ENCODE measurements around the gene UEVLD. TPM values are rescaled to one million over a fixed set of nuclear protein-coding genes. Genes with fewer than 3 reads are reported as not detected.

Gene UEVLD
- total and polyA plus RNA-seq, 8 donors = 4.9 to 40.6 (median 14.6) TPM

DNA sequence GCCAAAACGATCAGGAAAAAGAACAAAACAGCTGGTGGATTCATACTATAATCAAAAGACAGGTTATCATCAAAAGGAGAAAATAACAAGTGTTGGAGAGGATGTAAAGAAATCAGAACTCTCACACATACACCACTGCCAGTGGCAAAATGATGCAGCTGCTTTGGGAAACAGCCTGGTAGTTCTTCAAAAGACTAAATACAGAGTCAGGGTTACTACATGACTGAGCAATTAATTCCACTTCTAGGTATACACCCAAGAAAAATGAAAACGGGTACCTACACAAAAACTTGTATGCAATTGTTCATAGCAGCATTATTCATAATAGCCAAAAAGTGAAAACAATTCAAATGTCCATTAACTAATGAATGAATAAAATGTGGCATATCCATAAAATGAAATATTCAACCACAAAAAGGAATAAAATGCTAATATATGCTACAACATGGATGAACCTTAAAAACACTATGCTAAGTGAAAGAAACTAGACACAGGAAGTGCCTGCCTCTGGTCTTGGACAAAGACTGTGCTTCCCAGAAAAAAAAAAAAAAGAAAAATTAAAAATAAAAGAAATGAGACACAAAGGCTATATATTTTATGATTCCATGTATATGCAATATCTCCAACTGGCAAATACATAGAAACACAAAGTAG lies 8.3 kb downstream of the UEVLD start:
- WGBS, 5 donors = 77 to 82% (median 80%) methylated on average over 2 of the region's 2 CpGs
- no peak for TF ChIP-seq POLR2AphosphoS5 (IDR thresholded peaks at IDR 0.05)
- TF ChIP-seq, protein P1, sequence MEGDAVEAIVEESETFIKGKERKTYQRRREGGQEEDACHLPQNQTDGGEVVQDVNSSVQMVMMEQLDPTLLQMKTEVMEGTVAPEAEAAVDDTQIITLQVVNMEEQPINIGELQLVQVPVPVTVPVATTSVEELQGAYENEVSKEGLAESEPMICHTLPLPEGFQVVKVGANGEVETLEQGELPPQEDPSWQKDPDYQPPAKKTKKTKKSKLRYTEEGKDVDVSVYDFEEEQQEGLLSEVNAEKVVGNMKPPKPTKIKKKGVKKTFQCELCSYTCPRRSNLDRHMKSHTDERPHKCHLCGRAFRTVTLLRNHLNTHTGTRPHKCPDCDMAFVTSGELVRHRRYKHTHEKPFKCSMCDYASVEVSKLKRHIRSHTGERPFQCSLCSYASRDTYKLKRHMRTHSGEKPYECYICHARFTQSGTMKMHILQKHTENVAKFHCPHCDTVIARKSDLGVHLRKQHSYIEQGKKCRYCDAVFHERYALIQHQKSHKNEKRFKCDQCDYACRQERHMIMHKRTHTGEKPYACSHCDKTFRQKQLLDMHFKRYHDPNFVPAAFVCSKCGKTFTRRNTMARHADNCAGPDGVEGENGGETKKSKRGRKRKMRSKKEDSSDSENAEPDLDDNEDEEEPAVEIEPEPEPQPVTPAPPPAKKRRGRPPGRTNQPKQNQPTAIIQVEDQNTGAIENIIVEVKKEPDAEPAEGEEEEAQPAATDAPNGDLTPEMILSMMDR (IDR thresholded peaks at IDR 0.05) = no peak
- TF ChIP-seq EP300 (IDR thresholded peaks at IDR 0.05) = no peak
- no peak for TF ChIP-seq POLR2A (IDR thresholded peaks at IDR 0.05)
- no peak for DNase-seq
- H3K9me3 ChIP-seq = no peaks in the 10 kb centered on the region
- H3K4me1 ChIP-seq = peaks cover 0 to 17% (median 5%) of the 10 kb centered on the region in 4 donors
- peak overlapping the region in 1 of 5 donors; percentile 63 for H3K27ac ChIP-seq
- H3K27me3 ChIP-seq = no peaks in the 10 kb centered on the region
- intact Hi-C loops (cut with DNase I; ENCODE audit: low total_unique reads) = no loop called here
- no peak overlapping the region for H3K4me3 ChIP-seq
- H3K36me3 ChIP-seq = peaks cover 5 to 35% (median 29%) of the 10 kb centered on the region in 4 donors

DNA sequence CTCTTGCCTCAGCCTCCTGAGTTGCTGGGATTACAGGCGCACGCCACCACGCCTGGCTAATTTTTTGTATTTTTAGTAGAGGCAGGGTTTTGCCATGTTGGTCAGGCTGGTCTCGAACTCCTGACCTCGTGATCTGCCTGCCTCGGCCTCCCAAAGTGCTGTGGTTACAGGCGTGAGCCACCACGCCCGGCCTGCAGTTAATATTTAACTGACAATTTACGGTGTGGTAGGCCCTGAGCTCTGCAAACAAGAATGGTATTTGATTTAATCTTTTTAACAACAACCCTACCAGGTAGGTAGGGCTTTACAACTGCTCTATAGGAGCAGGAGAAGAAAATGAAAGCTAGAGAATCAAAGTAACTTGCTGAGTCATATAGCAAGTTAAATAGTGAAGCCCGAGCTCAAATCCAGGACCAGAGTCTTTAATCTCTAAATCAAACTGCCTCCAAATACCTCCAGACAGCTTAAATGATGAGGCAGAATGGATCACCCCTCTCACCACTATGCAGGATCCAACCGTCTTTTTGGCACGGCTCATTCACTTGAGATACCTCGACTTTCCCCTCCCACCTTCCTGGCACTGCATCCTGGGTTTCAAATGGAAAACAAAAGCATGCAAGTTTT lies 9.4 kb downstream of the UEVLD start:
- no peaks in the 10 kb centered on the region for H3K9me3 ChIP-seq
- DNase-seq = peak; percentile 65 to 76
- H3K4me1 ChIP-seq = peaks cover 0 to 19% (median 5%) of the 10 kb centered on the region in 4 donors
- peaks cover 5 to 47% (median 40%) of the 10 kb centered on the region in 4 donors for H3K36me3 ChIP-seq
- no peaks in the 10 kb centered on the region for H3K27me3 ChIP-seq
- peak overlapping the region in 1 of 4 donors; percentile 24 for H3K4me3 ChIP-seq
- WGBS, 5 donors = 43 to 63% (median 48%) methylated on average over 14 of the region's 14 CpGs
- TF ChIP-seq POLR2AphosphoS5 (IDR thresholded peaks at IDR 0.05) (peak in 2 of 3 donors; percentile 22 to 68), POLR2A (IDR thresholded peaks at IDR 0.05) (no peak)
- intact Hi-C loops (cut with DNase I; ENCODE audit: low total_unique reads) = no loop called here
- peak overlapping the region; percentile 41 to 92 (median 63) for H3K27ac ChIP-seq

DNA sequence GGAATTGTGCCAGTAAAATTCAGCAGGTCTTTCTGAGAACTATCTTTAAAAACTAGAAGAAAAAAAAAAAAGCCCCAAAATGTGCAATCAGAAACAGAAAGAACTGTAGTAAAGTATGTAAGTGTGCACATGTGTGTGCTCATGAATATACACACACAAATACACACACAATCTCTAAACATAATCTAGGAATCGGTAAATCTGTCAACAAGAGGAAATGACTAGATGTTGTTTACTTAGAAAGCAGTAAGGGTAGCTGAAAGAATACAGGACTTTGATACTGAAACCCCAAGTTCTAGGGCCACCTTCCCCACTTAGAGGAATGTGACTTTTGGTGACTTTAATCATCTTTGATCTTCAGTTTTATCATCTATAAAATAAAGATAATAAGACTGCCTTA lies 13.2 kb downstream of the UEVLD start:
- H3K27ac ChIP-seq = no peak overlapping the region
- DNase-seq = no peak
- intact Hi-C loops (cut with DNase I; ENCODE audit: low total_unique reads) = no loop called here
- no peaks in the 10 kb centered on the region for H3K27me3 ChIP-seq
- whole genome bisulfite sequencing, 5 donors = 15 to 41% (median 33%) methylated on average over 1 of the region's 1 CpG
- peaks cover 0 to 19% (median 5%) of the 10 kb centered on the region in 4 donors for H3K4me1 ChIP-seq
- H3K4me3 ChIP-seq = no peak overlapping the region
- H3K9me3 ChIP-seq = no peaks in the 10 kb centered on the region
- TF ChIP-seq POLR2AphosphoS5 (IDR thresholded peaks at IDR 0.05) (no peak), EP300 (IDR thresholded peaks at IDR 0.05) (no peak), POLR2A (IDR thresholded peaks at IDR 0.05) (no peak)
- TF ChIP-seq, protein P1 (IDR thresholded peaks at IDR 0.05) = no peak
- H3K36me3 ChIP-seq = peaks cover 8 to 84% (median 75%) of the 10 kb centered on the region in 4 donors

DNA sequence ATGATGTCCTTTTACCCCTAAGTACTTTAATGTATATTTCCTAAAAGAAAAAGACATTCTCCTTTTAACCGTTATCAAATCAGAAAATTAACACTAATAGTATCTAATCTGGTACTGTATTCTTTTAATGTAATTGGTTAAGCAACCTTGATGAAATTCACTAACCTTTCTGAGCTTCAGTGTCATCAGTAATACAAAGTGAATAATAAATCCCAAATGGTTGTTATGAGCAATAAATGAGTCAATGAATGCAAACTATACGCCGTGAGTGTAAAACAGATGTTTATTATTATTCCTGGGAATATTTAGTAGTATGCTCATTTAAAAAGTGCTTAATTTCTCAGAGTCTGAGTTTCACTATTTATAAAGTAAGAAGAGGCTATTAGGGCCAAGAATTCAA lies 21.5 kb downstream of the UEVLD start:
- intact Hi-C loops (cut with DNase I; ENCODE audit: low total_unique reads) = no loop called here
- no peaks in the 10 kb centered on the region for H3K9me3 ChIP-seq
- no peak overlapping the region for H3K27ac ChIP-seq
- TF ChIP-seq EP300 (IDR thresholded peaks at IDR 0.05) (no peak), POLR2AphosphoS5 (IDR thresholded peaks at IDR 0.05) (no peak)
- 90 to 96% (median 95%) methylated on average over 3 of the region's 3 CpGs for WGBS, 5 donors
- no peak for DNase-seq
- no peaks in the 10 kb centered on the region for H3K27me3 ChIP-seq
- H3K4me1 ChIP-seq = no peaks in the 10 kb centered on the region
- peaks cover 31 to 95% (median 86%) of the 10 kb centered on the region in 4 donors for H3K36me3 ChIP-seq
- no peak overlapping the region for H3K4me3 ChIP-seq

DNA sequence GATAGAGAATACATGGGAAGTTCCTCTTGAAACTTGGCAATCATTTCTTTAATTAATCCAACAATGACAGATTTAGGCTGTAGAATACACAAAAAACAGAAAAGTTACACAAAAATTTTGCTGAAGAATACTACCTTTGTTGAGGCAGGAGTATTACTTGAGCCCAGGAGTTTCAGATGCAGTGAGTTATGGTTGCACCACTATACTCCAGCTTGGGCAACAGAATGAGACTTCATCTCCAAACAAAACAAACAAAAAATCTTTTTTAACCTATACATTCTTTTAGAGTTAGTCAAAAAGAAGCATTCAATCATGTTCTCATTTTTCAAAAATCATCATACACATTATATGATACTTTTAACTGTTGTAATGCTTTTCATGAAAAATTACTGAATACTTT lies 22.1 kb downstream of the UEVLD start:
- Histone ChIP-seq H3K4me1 (no peaks in the 10 kb centered on the region), H3K4me3 (no peak overlapping the region), H3K27me3 (no peaks in the 10 kb centered on the region), H3K9me3 (no peaks in the 10 kb centered on the region), H3K27ac (no peak overlapping the region), H3K36me3 (peaks cover 35 to 95% (median 86%) of the 10 kb centered on the region in 4 donors)
- TF ChIP-seq POLR2AphosphoS5 (IDR thresholded peaks at IDR 0.05) = no peak
- no peak for TF ChIP-seq POLR2A (IDR thresholded peaks at IDR 0.05)
- TF ChIP-seq, protein P1 (IDR thresholded peaks at IDR 0.05) = no peak
- TF ChIP-seq EP300 (IDR thresholded peaks at IDR 0.05) = no peak
- intact Hi-C loops (cut with DNase I; ENCODE audit: low total_unique reads) = no loop called here
- no peak for DNase-seq
